GM18505 (cell line): ENCODE measurements around the gene ZNF677.
"Not testable (repeated sequence)": the region's sequence is repeated elsewhere in the genome, so short reads cannot be mapped to it uniquely, and the experiment has no call there.

Experiments used
- ATAC-seq: cut with Tn5 transposase; IDR thresholded peaks from one replicate; pipeline ENCODE4 v1.9.1; 2021; ENCODE audit not compliant: unreplicated experiment
- POLR2A ChIP-seq: IDR thresholded peaks from 4 replicates; pipeline ENCODE4 v1.6.1; 2011; ENCODE audit warnings: borderline replicate concordance; ENCODE audit not compliant: insufficient read depth, insufficient read length; ENCODE audit errors: extremely low read depth

The ZNF677 gene

DNA sequence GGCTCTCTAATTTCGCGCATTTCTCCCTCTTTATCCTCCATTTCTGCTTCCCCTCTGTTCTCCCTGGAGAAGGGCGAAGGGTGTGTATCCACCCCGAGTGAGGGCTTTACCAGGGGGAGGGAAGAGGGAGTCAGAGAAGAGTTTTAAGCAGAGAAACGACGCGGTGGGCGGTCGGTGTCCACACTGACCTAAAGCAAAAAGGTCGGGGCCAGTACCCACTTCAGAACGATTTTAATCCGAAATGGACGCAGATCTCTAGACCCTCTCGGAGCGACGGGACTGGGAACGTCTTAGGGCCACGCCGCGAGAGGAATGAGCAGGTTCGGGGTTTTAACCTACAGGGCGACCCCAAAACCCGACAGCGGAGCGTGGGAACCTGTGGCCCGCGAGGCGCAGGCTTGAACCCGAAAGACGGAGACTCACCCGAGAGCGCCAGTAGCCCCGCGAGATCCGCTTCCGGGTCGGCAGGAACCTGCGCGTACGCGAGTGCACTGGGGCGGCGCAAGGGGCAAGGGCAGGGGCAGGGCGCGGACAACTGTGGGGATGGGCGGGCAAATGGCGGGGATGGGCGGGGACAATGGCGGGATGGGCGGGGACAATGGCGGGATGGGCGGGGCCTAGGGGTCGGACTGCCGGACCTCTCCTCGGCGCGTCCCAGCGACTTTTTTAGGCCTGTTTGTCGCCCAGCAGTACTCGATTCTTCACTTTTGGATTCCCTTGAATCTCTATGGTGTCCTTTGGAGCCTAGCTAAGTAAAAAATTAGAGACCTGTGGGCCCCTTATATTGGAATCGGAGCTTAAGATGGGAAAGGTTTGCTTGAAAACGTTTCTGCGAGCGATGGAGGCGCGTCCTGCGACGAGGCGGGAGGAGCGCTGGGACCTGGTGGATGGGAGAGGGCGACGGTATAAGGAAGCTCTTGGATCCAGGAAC lies at the start of gene ZNF677:
TSS of gene ZNF677 (minus strand) at position 463 of the 931 bp plus-strand sequence. CDS start 3,323 bp downstream, outside the sequence.
- no peak for TF ChIP-seq POLR2A
- ATAC-seq = peak; percentile 69

- not testable (repeated sequence) for ATAC-seq
Observed at GRCh38 chr19:53301341-53301740, 46.7 kb upstream of the ZNF677 start.

DNA sequence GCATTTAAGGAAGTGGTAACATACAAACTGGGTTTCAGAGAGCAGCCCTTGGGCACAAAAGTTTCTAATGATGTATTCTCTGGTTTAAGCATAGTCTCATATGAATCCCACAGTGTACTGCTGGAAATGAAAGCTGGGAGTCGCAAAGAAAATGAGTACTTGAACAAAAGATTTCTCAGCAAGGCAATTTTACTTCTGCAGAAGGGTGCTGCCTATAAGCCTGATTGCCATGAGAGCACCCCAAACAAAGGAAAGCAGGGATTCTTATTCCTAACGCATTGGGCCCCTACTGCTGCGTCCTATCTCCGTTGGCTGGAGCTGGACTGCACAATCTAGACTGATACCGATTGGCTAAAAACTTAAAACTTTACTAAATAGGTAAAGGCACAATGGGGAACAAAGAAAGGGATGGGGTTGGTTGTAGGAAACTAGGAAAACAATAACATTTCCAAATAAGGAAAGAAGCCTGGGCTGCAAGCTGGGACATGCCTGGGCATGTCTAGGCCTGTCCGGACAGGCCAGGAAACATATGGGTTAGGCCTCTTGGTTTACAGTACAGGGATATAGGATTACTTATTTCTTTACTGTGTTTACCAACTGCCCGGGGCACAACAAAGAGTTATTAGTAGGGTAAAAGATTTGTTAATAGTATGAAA lies 40.2 kb upstream of the ZNF677 start:
- ATAC-seq = no peak
- no peak for TF ChIP-seq POLR2A

DNA sequence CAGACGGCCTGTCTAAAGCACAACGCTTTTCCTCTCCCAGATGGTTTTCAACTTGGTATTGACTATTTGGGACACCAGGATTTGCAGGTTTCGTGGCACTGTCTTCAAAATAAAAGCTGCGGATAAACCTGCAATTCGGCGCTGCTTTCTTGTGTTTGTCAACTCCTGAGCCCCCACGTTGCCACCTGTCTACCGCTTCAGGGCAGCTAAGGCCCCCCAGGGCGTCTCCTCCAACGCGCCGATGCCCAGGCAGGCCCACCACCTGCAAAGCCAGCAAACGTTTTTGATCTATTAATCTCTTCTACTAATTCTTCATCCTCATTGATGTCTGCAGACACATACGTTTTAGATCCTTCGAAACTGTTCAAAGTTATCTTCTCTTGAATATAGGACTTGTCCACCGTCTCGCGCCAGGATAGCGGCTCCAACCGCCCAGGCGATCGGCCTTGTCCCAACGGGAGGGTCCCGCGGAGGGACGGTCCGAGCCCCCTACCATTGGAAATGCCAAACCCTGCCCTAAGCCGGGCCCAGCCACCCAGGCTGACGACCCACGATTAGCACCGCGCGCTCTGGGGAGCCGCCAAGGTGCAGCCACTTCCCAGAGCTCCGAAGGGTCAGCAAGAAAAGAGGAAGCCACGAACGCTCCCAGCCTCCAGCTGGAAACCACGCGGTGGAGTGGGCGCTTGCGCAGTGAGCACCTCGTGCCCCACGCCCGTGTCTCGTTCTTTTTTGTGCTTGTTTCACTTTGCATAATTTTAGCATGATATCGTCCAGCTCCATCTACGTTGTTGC lies 36.3 kb upstream of the ZNF677 start:
- ATAC-seq = no peak

GRCh38 chr19:53285087-53285486 lies 30.4 kb upstream of the ZNF677 start:
- no peak for TF ChIP-seq POLR2A
- no peak for ATAC-seq

More for the DNA sequence above, 36.3 kb upstream of the ZNF677 start:
- TF ChIP-seq POLR2A = no peak

GRCh38 chr19:53281947-53282346 lies 27.3 kb upstream of the ZNF677 start:
- not testable (repeated sequence) for ATAC-seq

DNA sequence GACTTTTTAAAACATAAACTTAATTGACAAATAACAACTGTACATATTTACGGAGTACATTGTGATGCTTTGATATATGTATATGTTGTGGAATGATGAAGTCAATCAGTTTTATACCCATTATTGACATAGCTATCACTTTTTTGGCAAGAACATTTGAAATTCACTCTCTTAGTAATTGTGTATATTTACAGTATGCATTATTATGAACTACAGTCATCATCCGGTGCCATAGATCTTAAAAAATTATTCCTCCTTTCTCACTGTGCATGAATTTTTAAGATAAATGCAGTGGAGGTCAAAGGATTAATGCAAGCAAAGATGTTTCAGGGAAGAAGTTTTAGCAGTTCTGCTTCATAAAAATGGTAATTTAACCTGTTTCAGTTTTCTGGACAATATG lies 20.8 kb upstream of the ZNF677 start:
- no peak for ATAC-seq
- no peak for TF ChIP-seq POLR2A

DNA sequence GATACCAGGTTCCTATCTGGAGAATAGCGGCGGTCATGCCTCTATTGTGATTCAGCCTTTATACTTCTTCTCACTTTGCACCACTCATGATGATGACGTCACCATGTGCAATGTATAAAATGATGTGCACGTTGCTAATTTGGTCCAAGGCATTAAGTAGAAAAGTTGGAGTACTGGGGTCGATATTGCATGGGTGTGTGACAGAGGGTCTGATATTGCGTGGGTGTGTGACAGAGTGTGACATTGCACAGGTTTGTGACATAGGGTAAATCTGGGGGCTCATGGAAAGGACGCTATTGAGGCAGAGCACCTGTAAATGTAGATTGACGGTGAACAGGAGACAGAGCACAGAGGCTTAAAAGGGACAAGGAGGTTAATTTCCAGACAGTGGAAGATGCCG lies 17.4 kb upstream of the ZNF677 start:
- no peak for ATAC-seq
- TF ChIP-seq POLR2A = no peak

- ATAC-seq = not testable (repeated sequence)
Observed at GRCh38 chr19:53269861-53270260, 15.2 kb upstream of the ZNF677 start.

- not testable (repeated sequence) for ATAC-seq
Observed at GRCh38 chr19:53267623-53268022, 12.9 kb upstream of the ZNF677 start, which contains the start of gene VN1R4. TSS of gene VN1R4 (minus strand) at chr19:53267723. CDS start at chr19:53267665, 58 bp downstream.

- not testable (repeated sequence) for ATAC-seq
Observed at GRCh38 chr19:53257715-53258342, 3.2 kb upstream of the ZNF677 start, which contains the start of gene VN1R2. TSS of gene VN1R2 (plus strand) at chr19:53258292. CDS start at chr19:53258376, 84 bp downstream.

DNA sequence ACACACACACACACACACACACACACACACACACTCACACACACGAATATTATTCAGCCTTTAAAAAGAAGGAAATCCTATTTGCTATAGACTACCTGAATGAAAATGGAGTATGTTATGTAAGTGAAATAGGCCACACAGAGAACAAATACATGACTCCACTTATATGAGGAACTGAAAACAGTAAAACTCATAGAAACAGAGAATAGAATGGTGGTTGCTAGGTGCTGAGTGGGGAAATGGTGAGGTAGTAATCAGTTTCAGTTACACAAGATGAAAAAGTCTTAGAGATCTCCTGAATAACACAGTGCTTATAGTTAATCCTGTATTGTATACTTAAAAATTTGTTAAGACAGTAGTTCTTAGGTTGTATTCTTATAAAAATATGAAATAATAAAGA lies 8.2 kb downstream of the ZNF677 start:
- no peak for ATAC-seq
- TF ChIP-seq POLR2A = no peak

DNA sequence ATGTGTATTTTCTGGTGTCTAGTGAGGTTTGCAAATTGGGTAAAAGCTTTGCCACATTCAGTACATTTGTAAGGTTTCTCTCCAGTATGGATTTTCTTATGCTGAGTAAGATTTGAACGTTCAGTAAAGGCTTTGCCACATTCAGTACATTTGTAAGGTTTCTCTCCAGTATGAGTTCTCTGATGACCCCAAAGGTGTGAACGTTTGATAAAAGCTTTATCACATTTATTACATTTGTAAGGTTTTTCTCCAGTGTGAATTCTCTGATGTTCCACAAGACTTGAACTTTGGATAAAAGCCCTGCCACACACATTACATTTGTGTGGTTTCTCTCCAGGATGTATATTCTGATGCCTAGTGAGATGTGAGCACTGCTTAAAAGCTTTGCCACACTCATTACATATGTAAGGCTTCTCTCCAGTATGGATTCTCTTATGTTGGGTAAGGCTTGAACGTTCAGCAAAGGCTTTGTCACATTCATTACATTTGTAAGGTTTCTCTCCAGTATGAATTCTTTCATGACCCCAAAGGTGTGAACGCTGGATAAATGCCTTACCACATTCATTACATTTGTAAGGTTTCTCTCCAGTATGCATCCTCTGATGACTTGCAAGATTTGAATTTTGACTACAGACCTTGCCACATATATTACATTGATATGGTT lies 17.4 kb downstream of the ZNF677 start:
- no peak for ATAC-seq
- no peak for TF ChIP-seq POLR2A

GRCh38 chr19:53224606-53225005 lies 30.1 kb downstream of the ZNF677 start:
- ATAC-seq = no peak
- no peak for TF ChIP-seq POLR2A

- ATAC-seq = not testable (repeated sequence)
Observed at GRCh38 chr19:53222716-53223115, 32.0 kb downstream of the ZNF677 start.
